Heart left ventricle (tissue), 13 donors: ENCODE results near the gene IL6.
"Not testable (repeated sequence)": the region's sequence is repeated elsewhere in the genome, so short reads cannot be mapped to it uniquely, and the experiment has no call there.

Source experiments
- POLR2A ChIP-seq, 2 donors: fragments of 450-650 bp; IDR thresholded peaks; one replicate each; pipeline ENCODE4 v1.6.1; 2017; ENCODE audit warnings: antibody characterized with exemption in 2 of 2, mild to moderate bottlenecking in 2 of 2, moderate library complexity in 2 of 2
- TF ChIP-seq, protein P1 (sequence below), 12 donors: fragments of 200-600 bp; sonication (generic) in 4 of 12; IDR thresholded peaks; one replicate each; pipeline versions ENCODE4 v1.5.0 to v1.8.0; 2018 to 2022; ENCODE audit warnings: antibody characterized with exemption in 12 of 12, mild to moderate bottlenecking in 5 of 12
- donor health status: ischemic (EF 13 %, LVEDD 7.1; RV severe dilation, severe dysfunction).
- donor health status: DM: no; HTN: yes; CAD: no.
- donor health status: DM: no; HTN: no; CAD: no.
- donor health status: ischemic (EF 25% LVEDD 6.9; RV normal size, moderate dysfunction).
- donor health status: ischemic (EF 25% LVEDD 5.7; RV mildly dilated, moderate dysfunction).
- donor health status: ischemic (EF 35%, LVEDD 5.7; RV mildly dilated, moderate dysfunction).
- donor health status: nonischemic (EF 11% LVEDD 7.7; RV severe dilation, severe dysfunction).
- donor health status: DM: yes; HTN: yes; CAD: no.
- donor health status: PGD.
- donor health status: ischemic (EF 29% LVEDD 5.4; RV normal size, mild dysfunction).
- donor health status: nonischemic (EF 23%, LVEDD 6.1; RV moderate dilation, normal function).

DNA sequence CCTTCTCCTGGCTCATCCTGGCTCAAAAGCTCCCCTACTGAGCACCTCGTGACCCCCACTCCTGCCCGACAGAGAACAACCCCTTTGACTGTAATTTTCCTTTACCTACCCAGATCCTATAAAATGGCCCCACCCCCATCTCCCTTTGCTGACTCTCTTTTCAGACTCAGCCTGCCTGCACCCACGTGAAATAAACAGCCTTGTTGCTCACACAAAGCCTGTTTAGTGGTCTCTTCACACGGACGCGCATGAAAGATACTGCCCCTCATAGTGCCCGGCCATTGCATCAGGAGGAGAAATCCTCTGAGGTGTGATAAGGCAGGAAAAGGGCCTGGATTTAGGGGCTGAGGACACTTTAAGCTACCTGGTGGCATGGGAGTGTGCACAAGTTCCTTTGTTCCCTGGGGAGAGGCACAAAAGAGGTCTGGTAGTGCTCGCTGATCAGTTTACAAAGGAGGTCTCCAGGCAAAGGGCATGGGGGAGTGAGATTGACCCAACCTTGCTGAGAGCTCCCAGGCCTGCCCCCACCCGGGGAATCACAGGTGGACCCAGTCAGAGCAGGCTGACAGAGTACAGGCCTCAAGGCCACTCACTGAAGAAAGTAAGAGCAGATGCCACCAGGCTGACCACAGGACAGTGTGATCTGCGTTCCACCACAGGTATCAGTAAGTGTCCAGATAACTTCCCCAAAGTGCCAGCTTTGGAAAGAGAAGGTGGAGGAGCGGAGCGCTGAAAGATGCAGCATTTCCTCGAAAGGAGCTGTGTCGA, 17.8 kb upstream of the IL6 start:
- TF ChIP-seq, protein P1, sequence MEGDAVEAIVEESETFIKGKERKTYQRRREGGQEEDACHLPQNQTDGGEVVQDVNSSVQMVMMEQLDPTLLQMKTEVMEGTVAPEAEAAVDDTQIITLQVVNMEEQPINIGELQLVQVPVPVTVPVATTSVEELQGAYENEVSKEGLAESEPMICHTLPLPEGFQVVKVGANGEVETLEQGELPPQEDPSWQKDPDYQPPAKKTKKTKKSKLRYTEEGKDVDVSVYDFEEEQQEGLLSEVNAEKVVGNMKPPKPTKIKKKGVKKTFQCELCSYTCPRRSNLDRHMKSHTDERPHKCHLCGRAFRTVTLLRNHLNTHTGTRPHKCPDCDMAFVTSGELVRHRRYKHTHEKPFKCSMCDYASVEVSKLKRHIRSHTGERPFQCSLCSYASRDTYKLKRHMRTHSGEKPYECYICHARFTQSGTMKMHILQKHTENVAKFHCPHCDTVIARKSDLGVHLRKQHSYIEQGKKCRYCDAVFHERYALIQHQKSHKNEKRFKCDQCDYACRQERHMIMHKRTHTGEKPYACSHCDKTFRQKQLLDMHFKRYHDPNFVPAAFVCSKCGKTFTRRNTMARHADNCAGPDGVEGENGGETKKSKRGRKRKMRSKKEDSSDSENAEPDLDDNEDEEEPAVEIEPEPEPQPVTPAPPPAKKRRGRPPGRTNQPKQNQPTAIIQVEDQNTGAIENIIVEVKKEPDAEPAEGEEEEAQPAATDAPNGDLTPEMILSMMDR (IDR thresholded peaks at IDR 0.05): not testable (repeated sequence)
- TF ChIP-seq POLR2A (IDR thresholded peaks at IDR 0.05): not testable (repeated sequence)
